ENCODE data around the gene HEATR5A.
"Not testable (repeated sequence)": the region's sequence is repeated elsewhere in the genome, so short reads cannot be mapped to it uniquely, and the experiment has no call there.

The HEATR5A gene

DNA sequence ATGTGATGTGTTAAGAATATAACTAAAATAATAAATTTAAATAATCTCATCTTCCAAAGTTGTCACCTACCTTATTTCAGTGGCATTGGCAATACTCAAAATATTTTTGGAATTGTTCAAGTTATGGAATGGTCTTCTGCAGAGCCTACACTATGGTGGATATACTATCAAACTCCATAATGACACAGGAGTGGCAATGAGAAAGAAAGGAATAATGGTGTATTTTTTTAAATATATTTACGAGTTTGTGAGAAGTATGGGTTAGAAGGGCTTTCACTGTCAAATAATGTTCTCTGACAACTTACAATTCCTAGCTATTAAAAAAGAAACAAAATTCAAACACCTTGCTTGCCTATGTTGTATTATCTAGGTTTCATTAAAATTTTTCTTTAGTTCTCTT lies 38.1 kb downstream of the HEATR5A start:
- Histone ChIP-seq H4K20me1 (ENCODE audit: insufficient read depth, low read length) (no peaks in the 10 kb centered on the region), H3K36me3 (replicated peaks; ENCODE audit: low read depth, low read length) (no peaks in the 10 kb centered on the region), H3K27ac (ENCODE audit: low read length) (no peak overlapping the region), H3K27me3 (ENCODE audit: low read depth, low read length) (no peaks in the 10 kb centered on the region), H2AFZ (ENCODE audit: low read depth, low read length) (no peak overlapping the region), H3K9ac (ENCODE audit: low read length) (no peak overlapping the region), H3K4me1 (ENCODE audit: low read length) (no peaks in the 10 kb centered on the region), H3K4me3 (ENCODE audit: low read length) (no peak overlapping the region), H3K79me2 (ENCODE audit: low read length) (no peaks in the 10 kb centered on the region), H3K4me2 (ENCODE audit: low read length) (no peak overlapping the region), H3K9me3 (ENCODE audit: insufficient read depth, low read length) (no peaks in the 10 kb centered on the region)
- TF ChIP-seq EZH2phosphoT487 (IDR thresholded peaks at IDR 0.05; ENCODE audit: low read depth) (no peak), CTCF (IDR thresholded peaks at IDR 0.05; ENCODE audit: low read depth, low read length) (no peak)

- H3K9me3 ChIP-seq (ENCODE audit: insufficient read depth, low read length): no peaks in the 10 kb centered on the region
- no peak overlapping the region for H2AFZ ChIP-seq (ENCODE audit: low read depth, low read length)
- H3K4me3 ChIP-seq (ENCODE audit: low read length): no peak overlapping the region
- H3K9ac ChIP-seq (ENCODE audit: low read length): no peak overlapping the region
- no peak overlapping the region for H3K27ac ChIP-seq (ENCODE audit: low read length)
- no peaks in the 10 kb centered on the region for H3K4me1 ChIP-seq (ENCODE audit: low read length)
- H3K79me2 ChIP-seq (ENCODE audit: low read length): no peaks in the 10 kb centered on the region
- H3K4me2 ChIP-seq (ENCODE audit: low read length): no peak overlapping the region
- H3K27me3 ChIP-seq (ENCODE audit: low read depth, low read length): no peaks in the 10 kb centered on the region
- H3K36me3 ChIP-seq (replicated peaks; ENCODE audit: low read depth, low read length): no peaks in the 10 kb centered on the region
- H4K20me1 ChIP-seq (ENCODE audit: insufficient read depth, low read length): no peaks in the 10 kb centered on the region
- no peak for TF ChIP-seq EZH2phosphoT487 (IDR thresholded peaks at IDR 0.05; ENCODE audit: low read depth)
- no peak for TF ChIP-seq CTCF (IDR thresholded peaks at IDR 0.05; ENCODE audit: low read depth, low read length)
Measured at GRCh38 chr14:31380106-31380505, 40.2 kb downstream of the HEATR5A start.

DNA sequence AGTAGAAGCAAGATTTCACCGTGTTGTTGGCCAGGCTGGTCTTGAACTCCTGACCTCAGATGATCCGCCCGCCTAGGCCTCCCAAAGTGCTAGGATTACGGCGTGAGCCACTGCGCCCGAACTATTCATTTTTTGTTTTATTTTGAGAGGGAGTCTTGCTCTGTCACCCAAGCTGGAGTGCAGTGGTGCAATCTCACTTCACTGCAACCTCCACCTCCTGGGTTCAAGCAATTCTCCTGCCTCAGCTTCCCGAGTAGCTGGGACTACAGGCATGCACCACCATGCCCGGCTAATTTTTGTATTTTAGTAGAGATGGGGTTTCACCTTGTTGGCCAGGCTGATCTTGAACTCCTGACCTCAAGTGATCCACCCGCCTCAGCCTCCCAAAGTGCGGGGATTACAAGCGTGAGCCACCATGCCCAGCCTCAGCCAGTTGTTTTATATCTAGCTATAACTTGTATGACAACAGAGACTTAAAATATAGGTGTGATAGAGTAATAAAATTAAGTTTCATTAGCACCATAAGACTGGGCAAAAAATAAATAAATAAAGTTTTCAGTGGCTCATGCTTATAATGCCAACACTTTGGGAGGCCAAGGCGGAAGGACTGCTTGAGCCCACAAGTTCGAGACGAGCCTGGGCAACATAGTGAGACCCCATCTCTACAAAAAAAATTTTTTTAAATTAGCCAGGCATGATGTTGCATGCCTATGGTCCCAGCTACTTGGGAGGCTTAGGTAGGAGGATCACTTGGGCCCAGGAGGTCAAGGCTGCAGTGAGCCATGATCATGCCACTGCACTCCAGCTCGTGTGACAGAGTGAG lies 41.0 kb downstream of the HEATR5A start:
- H3K4me2 ChIP-seq (ENCODE audit: low read length); H3K27ac ChIP-seq (ENCODE audit: low read length); H3K36me3 ChIP-seq (replicated peaks; ENCODE audit: low read depth, low read length); H3K9ac ChIP-seq (ENCODE audit: low read length); H2AFZ ChIP-seq (ENCODE audit: low read depth, low read length); H3K9me3 ChIP-seq (ENCODE audit: insufficient read depth, low read length); H3K4me1 ChIP-seq (ENCODE audit: low read length); H4K20me1 ChIP-seq (ENCODE audit: insufficient read depth, low read length); H3K79me2 ChIP-seq (ENCODE audit: low read length); H3K4me3 ChIP-seq (ENCODE audit: low read length); H3K27me3 ChIP-seq (ENCODE audit: low read depth, low read length): not testable (repeated sequence)

- Histone ChIP-seq H3K36me3 (replicated peaks; ENCODE audit: low read depth, low read length) (no peaks in the 10 kb centered on the region), H3K4me3 (ENCODE audit: low read length) (no peak overlapping the region), H3K4me2 (ENCODE audit: low read length) (no peak overlapping the region), H3K79me2 (ENCODE audit: low read length) (no peaks in the 10 kb centered on the region), H3K9me3 (ENCODE audit: insufficient read depth, low read length) (no peaks in the 10 kb centered on the region), H3K9ac (ENCODE audit: low read length) (no peak overlapping the region), H2AFZ (ENCODE audit: low read depth, low read length) (no peak overlapping the region), H3K4me1 (ENCODE audit: low read length) (no peaks in the 10 kb centered on the region), H3K27ac (ENCODE audit: low read length) (no peak overlapping the region), H4K20me1 (ENCODE audit: insufficient read depth, low read length) (no peaks in the 10 kb centered on the region), H3K27me3 (ENCODE audit: low read depth, low read length) (no peaks in the 10 kb centered on the region)
- TF ChIP-seq CTCF (IDR thresholded peaks at IDR 0.05; ENCODE audit: low read depth, low read length) (no peak), EZH2phosphoT487 (IDR thresholded peaks at IDR 0.05; ENCODE audit: low read depth) (no peak)
Measured at GRCh38 chr14:31377433-31377832, 42.9 kb downstream of the HEATR5A start.

All from OCI-LY3 (cell line).